Dedifferentiated amniotic fluid mesenchymal stem cell (primary cell): Measurements from ENCODE around the gene VPS4B.
"Not testable (repeated sequence)": the region's sequence is repeated elsewhere in the genome, so short reads cannot be mapped to it uniquely, and the experiment has no call there.

Experiments used
- DNase-seq: peaks from one replicate; pipeline ENCODE4 v3.0.0-alpha.2; 2016; ENCODE audit errors: extremely low spot score

Gene VPS4B

DNA sequence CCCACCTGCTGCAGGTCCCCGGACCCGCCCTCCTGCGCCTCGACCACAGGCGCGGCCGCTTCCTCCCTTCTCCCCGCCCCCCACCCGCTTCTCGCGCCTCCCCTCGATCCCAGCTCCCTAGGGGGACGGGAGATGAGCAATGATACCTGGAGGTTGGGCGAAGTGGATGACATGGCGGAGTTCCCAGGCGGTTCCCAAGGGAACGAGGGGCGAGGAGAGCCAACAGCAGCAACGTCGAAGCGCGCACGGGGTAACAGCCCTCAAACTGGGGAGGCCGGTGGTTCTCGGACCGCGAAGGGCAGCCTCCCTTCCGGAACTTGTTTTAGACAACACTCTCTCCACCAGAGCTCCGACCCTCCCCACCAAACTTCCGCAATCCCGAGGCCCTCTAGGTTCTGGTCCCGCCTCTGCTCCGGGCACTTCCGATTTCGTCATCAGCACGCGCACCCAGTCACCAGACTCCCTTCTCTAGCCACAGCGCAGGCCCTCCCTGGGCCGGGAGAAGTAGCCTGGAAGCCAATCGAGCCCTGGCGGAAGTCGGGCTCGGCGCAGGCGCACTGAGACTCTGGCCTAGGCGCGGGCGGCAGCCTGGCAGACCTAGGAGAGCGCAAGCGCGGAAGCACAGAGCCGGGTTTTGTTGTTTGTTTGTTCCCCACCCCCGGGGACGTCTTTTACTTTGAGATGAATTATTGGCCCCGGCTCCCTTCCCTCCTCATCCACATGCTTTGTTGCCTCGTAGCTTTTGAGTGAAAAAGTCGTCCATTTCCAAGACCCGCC lies at the start of gene VPS4B:
TSS of gene VPS4B (minus strand) at position 390 of the 777 bp plus-strand sequence. CDS start at position 173, 217 bp downstream.
- DNase-seq = peak; percentile 99

DNA sequence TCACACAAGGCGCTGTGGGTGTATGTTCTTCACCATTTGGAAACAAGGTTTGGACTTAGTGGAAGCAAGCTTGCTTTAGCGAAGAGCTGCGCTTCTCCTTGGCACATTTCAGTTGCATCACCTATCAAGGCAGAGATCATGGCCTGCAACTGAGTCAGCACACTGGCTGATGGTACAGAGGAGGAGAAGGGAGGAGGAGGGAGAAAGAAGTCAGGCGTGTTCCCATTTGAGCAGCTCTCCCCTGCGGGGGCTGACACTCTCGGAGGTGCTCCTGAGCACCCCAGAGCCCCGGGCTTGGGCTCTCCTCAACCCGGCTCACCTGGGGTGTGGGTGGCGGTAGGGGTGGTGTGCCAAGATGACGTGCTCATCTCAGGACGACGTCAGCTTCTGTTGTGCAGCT lies 48.5 kb upstream of the VPS4B start:
- no peak for DNase-seq

DNA sequence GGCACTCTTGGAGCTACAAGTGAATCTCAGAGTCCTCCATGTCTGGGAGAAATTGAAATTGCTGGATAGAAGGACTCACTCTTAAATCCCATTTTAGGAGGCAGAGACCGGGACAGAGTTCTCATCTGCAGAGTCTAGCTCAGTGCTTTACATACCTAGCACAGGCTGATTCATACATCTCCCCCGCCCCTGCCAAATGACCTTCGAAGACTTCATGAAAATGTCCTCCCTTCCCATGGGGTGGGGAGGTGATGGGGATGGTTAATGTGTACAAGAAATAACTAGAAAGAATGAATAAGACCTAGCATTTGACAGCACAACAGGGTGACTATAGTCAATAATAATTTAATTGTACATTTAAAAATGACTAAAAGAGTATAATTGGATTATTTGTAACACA lies 46.3 kb upstream of the VPS4B start:
- no peak for DNase-seq

DNA sequence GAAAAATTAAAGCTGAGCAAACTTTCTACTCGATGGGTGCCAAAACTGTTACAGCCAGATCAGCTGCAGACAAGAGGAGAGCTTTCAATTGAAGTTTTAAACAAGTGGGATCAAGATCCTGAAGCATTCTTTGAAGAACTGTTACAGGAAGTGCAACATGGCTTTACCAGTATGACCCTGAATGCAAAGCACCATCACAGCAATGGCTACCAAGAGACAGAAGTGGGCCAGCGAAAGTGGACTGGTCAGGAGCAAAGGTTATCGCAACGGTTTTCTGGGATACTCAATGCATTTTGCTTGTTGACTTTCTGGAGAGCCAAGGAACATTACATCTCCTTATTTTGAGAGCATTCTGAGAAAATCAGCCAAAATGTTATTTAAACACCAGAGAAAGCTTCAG lies 45.4 kb upstream of the VPS4B start:
- no peak for DNase-seq

DNA sequence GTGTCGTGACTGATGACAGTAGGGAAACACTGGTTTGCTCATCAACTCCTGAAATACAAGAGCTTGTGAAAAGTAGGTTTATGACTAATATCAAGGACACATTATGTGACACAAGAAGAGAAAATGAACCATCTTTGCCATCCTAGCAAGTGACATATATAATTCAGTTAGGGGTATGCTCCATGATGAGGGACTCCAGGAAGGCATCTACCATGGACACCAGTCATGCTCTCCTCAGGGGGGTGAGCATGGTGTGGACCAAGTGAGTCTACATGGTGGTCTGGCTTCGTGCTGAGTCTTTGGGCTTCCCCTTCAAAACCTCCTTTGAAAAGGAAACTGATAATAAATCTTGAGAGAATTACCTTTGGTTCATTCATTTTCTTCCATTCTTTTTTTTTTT lies 42.8 kb upstream of the VPS4B start:
- no peak for DNase-seq

DNA sequence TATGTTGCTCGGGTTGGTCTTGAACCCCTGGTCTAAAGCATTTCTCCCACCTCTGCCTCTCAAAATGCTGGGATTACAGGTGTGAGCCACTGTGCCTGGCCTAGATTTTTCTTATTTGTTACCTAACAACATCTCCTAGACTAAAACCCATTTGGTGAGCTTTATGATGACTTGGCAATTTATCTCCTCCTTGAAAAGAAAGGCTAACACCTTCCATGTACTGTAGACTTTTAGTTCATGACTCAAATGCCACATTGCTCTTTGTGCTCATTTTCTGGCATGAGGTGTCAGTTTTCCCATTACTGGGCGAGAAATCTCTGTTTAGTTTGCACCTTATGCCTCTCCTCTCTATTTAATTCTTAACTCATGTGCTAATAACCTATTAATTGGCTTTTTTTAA lies 42.2 kb upstream of the VPS4B start:
- DNase-seq = no peak

DNA sequence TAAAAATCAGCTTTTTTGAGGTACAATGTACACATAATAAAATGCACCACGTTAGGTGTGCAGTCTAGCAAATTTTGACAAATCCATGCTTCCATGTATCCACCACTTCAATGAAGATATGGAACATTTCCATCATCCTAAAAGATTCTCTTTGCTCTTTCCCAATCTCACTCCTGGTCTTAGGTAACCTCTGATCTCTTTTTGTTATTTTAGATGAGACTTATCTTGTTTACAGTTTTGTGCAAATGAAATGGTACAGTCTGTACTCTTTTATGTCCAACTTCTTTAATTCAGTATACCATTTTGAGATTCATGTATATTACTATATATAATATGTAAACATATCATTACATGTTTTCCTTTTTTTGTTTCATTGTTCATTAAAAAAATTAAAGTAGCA lies 38.1 kb upstream of the VPS4B start:
- no peak for DNase-seq

DNA sequence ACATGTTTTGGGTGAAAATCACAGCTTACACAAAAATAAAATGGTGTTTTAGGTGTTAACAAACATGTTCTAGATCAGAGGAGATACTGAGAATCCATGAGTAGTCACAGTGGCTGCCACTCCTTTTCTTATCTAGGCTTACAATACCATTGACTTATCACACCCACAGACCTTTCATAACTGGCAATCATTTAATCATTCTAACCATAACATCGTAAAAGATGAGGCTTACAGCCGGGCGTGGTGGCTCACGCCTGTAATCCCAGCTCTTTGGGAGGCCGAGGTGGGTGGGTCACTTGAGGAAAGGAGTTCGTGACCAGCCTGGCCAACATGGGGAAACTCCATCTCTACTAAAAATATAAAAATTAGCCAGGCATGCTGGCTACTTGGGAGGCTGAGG lies 35.7 kb upstream of the VPS4B start:
- DNase-seq = no peak

DNA sequence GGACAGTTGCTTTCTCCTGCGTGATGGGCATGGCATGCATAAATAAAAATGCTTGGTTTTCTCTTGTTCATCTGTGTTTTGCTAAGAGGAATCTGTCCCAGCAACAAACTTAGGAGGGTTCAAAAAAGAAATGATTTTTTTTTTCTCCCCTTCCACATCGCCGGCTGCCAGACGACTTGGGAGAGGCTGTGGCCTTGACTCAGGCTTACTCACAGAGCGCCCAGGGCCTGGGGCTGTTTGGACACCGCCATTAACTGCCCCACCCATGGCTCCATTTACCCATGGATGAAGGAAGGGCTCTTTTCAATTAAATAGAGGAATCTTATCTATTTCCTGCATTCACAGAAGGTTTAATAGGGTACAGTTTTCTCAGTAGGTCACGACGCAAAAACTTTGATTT lies 32.2 kb upstream of the VPS4B start:
- peak; percentile 39 for DNase-seq

DNA sequence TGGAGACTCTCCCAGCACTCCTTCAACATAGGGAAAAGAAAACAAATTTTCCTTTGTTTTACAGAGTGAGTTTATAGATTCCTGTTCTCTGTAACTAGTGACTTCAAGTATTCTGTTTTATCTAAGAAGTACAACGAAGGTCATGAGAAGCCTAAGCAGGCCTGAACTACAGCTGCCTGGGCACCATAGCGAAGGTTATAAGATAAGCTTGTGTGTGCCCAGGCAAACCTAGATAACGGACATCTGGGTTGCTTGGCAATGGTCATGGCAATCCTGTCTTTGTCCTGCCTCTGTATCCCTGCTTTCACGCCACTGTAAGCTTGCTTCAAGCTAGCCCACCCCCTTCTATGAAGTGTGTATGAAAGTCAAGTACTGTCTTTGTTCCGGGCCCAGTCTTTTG lies 30.5 kb upstream of the VPS4B start:
- not testable (repeated sequence) for DNase-seq

DNA sequence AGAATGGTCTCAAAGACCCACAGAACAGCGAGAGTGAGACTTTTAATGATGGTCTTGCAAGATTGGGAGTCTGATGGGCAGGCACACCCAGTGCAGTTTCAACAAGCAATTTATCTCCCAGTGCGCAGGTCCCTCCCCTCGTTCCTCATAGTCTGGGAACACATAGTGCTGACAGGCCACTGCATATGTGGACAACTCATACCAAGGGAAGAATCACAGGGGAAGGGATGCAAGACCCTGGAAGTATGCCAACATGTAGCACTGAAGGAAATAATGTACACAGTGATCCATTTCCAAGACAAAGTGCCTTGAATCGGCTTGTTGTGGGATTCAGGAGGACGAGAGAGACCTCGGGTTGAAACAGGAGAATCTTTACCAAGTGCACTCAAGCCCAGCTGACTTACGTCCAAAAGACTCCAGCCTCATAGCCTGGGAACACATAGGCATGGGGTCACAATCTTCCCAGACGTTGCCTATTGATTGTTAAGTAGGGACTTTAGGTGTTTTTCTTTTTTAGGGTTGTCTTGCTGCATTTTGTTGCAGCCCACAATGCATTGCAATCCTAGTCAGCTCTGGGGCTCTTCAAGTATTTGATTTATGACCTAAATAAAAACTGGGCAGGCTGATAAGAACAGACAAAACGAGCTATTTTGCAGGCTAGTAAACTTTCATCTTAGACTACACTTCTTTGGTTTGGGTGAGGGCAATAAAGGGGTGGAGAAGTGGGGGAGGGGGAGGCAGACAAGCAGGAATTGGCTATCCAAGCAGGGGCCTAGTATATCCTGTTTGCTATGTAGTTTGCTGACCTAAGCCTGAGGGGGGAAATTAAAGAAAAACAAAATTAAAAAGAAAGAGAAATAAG lies 29.8 kb upstream of the VPS4B start:
- DNase-seq = no peak

DNA sequence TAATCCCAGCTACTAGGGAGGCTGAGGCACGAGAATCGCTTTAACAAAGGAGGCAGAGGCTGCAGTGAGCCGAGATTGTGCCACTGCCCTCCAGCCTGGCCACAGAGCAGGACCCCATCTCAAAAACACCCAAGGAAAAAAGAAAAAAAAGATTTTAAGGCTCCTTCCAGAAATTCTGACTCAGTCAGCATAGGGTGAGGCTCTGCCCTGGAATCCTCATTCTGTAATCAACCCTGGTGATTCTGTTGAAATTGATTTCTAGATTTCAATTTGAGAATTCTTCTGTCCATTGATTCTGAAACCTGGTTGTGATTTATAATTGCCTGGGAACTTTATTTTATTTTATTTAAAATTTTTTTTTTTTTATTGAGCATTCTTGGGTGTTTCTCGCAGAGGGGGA lies 27.1 kb upstream of the VPS4B start:
- no peak for DNase-seq

DNA sequence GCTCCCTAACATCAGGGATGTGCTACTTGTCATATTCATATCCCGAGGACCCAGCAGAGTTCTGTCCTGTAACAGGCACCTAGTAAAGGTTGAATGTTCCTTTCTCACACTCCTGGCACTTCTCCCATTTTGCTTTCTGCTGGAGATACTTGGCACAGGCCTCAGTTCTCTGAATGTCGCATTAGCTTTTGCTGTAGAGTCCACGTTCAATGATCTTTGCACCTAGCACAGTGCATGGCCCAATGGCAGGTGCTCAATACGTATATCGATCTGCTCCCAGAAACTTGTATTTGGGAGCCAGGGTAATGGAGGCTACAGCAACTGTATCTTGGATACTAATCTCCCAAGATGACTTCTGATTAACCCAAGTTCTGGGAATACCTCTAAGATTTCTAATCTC lies 24.8 kb upstream of the VPS4B start:
- no peak for DNase-seq

DNA sequence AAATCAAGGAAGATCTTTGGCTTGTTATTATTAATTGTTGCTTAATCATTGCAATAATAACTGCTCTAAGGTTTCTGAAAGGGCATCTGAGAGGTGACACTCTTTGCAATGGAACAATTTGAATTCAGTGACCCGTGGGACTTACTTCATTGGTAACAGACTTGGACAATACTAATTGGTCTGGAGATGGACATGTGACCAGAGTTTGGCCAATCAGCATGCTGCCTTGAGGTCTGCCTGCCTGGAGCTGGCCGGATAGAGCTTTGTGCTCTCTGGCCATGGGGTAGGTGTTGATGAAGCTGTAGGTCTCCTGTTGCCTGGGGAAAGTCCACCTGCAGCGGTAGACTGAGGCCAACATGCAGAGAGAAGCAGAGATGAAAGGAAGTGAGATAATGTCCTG lies 24.0 kb upstream of the VPS4B start:
- DNase-seq = no peak

DNA sequence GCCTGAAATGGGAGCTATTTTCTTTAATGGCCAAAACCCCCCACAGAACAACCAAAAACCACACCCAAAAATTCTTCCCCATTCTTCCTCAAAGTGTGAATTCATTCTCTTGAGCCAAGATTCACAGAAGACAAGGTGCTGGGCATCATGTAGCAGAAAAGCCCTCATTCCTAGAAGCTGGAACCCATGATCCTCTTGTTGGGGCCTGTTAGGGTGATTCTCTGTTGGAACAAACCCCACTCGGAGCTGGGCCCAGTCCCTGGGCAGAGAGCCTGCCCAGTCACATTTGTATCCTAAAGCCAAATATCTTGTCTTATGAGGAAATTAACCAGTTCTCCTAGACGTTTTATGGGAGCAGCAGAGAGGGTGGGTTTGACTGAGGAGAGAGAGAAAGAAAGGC lies 22.8 kb upstream of the VPS4B start:
- no peak for DNase-seq

DNA sequence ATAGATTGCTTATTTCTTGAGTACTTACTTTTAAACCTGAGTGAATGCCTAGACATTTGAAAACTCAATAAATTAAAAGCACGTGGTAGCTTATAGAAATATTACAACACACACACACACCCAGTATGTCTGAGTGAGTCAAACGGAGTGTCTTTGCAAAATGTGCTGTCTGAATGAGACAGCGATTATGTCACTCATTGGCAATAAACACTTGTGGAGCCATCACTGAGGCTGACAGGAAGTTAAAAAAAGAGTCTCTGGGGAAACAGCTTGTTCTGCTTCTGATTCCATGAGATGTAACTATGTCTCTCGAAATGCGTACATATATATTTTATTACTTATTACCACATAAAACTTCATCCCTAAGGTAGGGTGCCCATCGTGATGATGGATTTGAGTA lies 22.3 kb upstream of the VPS4B start:
- DNase-seq = peak; percentile 47

DNA sequence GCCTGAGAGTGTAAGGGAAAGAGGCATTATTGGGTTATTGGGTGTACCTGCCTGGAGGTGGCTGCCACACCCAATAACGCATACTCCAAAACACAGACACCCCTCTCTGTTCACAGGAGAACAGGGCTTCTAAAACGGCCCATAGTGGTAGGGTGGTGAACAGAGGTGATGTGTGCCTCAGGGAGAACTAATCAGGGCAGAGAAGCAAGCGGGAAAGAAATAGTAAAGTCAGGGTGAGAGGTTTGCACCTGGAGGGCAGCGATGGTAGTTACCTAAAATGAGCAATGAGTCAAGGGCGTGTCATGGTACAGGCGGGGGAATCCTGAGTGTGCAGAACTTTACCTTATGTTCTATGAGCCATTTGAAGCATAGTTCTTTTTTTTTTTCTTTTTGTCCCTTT lies 21.6 kb upstream of the VPS4B start:
- no peak for DNase-seq

DNA sequence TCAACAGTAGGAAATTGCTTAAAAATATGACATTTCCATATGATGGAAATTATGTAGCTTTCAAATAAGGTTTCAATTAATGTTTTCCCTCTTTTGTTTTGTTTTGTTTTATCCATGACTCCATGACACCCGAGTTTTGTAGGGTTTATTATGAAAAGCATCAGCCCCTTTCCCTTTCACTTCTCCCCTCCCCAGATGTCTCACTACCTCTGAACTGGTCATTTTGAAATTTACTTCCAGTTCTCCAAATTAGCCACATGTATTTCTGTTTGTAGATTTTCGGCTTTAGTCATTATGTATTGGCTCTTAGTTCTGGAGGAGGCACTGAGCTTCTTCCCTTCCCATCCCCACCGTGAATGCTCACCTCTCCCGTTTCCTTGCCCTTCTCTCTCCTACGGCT lies 18.6 kb upstream of the VPS4B start:
- no peak for DNase-seq

DNA sequence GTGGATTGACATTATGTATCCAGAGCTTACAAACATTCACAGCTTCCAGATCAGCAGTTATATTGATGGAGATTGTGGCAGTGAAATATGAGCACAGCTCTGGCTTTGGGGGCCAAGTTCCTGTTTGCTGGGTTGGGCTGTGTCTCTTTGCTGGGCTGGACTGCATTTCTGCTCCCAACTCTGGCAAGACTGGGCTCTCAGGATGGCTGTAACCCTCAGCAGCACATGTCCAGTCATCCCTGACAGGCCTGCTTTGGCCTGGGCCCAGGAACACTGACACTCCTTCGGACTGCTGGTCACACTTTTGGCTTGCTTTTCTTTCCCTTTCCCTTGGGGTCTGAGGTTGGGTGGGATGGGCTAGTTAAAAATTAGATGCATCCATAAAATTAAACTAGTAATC lies 17.9 kb upstream of the VPS4B start:
- no peak for DNase-seq

DNA sequence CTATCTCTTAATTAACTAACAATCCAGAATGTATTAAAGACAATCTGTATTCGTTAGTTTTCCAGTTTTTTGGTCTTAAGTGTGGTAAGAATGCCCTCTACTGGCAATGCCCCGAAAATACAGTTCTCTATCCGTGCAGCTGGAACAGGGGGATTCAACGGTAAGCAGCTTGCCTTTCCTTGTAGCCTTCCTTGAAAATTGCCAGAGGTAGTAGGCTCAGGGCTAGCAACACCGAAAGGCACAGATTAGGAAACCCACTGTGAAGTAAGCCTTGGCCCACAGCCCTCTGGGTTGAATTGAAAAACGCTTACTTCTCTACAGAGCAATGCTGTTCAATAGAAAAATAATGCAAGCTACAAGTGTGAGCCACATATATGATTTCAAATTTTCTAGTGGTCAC lies 17.1 kb upstream of the VPS4B start:
- DNase-seq = peak; percentile 61

DNA sequence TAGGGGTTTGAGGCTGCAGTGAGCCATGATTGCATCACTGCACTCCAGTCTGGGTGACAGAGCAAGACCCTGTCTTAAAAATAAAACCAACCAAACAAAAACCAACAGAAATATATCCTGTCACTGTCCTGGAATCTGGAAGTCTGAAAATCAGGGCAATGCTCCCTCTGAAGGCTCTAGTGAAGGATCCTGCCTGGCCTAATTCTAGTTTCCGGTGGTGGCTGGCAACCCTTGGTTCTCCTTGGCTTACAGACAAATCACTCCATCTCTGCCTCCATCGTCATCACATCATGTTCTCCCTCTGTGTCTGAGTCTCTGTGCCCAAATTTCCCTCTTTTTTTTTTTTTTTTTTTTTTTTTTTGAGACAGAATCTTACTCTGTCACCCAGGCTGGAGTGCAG lies 15.9 kb upstream of the VPS4B start:
- no peak for DNase-seq

DNA sequence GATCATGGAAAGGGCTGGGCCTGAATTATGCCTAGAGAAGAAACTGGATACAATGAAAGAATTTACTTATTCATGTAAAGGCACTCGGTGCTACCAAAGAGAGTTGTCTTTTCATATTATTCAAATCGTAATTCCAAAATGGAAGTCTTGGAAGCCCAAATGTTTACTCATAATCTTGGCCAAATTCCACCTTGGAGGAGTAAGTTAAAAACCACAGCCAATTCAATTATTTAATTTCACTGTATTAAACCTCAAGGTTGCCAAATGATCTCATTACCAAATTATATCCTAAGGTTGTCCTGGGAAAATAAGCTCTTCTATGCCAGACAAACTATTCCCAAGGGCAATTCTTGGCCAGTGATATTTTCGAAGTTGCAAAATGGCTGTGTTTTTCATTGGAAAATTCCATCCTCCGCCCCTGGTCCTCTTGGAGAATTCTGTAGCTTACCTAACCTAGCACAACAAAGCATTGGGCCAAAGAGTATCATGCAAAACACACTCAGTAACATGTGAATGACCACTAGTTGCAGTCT lies 11.1 kb upstream of the VPS4B start:
- no peak for DNase-seq

DNA sequence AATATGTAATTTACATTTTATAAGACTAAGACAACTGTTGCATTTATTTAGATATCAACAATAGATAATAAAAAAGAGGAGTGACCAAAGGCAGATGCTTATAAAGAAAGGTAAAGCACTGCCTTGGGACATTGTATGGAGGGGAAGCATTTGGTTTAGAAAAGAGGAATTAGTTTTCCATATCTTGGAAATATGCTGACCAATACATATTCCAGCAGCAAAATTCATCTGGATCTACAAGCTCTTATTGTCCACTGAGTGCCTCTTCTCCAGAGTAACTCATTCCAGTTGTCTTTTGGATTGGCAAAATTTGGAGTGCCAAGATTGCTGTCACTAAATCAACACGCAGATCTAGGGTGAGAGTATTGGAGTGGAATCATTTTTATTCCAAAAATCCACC lies 8.9 kb upstream of the VPS4B start:
- no peak for DNase-seq
